Astrocyte (in vitro differentiated cells and primary cell): ENCODE measurements around the gene SCAMP5. TPM values are rescaled to one million over a fixed set of nuclear protein-coding genes. Genes with fewer than 3 reads are reported as not detected.
A peak's percentile ranks its signal among the peaks of the same experiment; 100 is the strongest.

Experiments
- DNase-seq: peaks from one replicate; pipeline ENCODE4 v3.0.0-alpha.2; 2010; ENCODE audit warnings: low read depth
- FAIRE-seq: peaks from 2 replicates; lab custom pipeline; 2011; peaks lifted over from hg19 to GRCh38; lab: Jason Lieb, UNC
- H2AFZ ChIP-seq: 2 replicates; pipeline ENCODE4 v1.6.0; 2012; ENCODE audit warnings: low read depth, low read length, inconsistent platforms
- H3K27ac ChIP-seq: 2 replicates; pipeline ENCODE4 v1.5.1; 2011; ENCODE audit warnings: low read depth, low read length, inconsistent platforms
- H3K27me3 ChIP-seq: 2 replicates; pipeline ENCODE4 v1.6.0; 2011; ENCODE audit warnings: low read length, inconsistent platforms; ENCODE audit not compliant: insufficient read depth
- H3K36me3 ChIP-seq: 2 replicates; pipeline ENCODE4 v1.5.1; 2011; ENCODE audit warnings: low read length, inconsistent platforms; ENCODE audit not compliant: insufficient read depth
- H3K4me1 ChIP-seq: 2 replicates; pipeline ENCODE4 v1.5.1; 2011; ENCODE audit warnings: low read length, inconsistent platforms; ENCODE audit not compliant: insufficient read depth
- H3K4me2 ChIP-seq: 2 replicates; pipeline ENCODE4 v1.6.0; 2012; ENCODE audit warnings: low read length, inconsistent platforms
- H3K4me3 ChIP-seq: 2 replicates; pipeline ENCODE4 v1.5.1; 2011; ENCODE audit warnings: low read depth, mild to moderate bottlenecking, low read length, inconsistent platforms; ENCODE audit not compliant: insufficient read depth
- H3K79me2 ChIP-seq: 2 replicates; pipeline ENCODE4 v1.6.0; 2012; ENCODE audit warnings: mild to moderate bottlenecking, low read length, inconsistent platforms; ENCODE audit not compliant: insufficient read depth
- H3K9ac ChIP-seq: 2 replicates; pipeline ENCODE4 v1.6.0; 2012; ENCODE audit warnings: mild to moderate bottlenecking, low read length, inconsistent platforms
- H3K9me3 ChIP-seq: 2 replicates; pipeline ENCODE4 v1.5.1; 2012; ENCODE audit warnings: low read depth, mild to moderate bottlenecking, low read length, inconsistent platforms; ENCODE audit not compliant: insufficient read depth
- H4K20me1 ChIP-seq: 2 replicates; pipeline ENCODE4 v1.6.0; 2012; ENCODE audit warnings: low read length, inconsistent platforms; ENCODE audit not compliant: insufficient read depth
- H3K27ac Mint-ChIP-seq: one replicate; pipeline ENCODE4 v1.8.0; 2021; ENCODE audit warnings: mild to moderate bottlenecking, mixed read lengths; ENCODE audit not compliant: unreplicated experiment
- H3K27me3 Mint-ChIP-seq: one replicate; pipeline ENCODE4 v1.8.0; 2021; ENCODE audit warnings: low read depth, mixed read lengths; ENCODE audit not compliant: unreplicated experiment
- H3K36me3 Mint-ChIP-seq: one replicate; pipeline ENCODE4 v1.8.0; 2021; ENCODE audit warnings: low read depth, mixed read lengths; ENCODE audit not compliant: unreplicated experiment
- H3K4me1 Mint-ChIP-seq: one replicate; pipeline ENCODE4 v1.8.0; 2021; ENCODE audit warnings: low read depth, mixed read lengths; ENCODE audit not compliant: unreplicated experiment
- H3K4me3 Mint-ChIP-seq: one replicate; pipeline ENCODE4 v1.8.0; 2021; ENCODE audit warnings: mild to moderate bottlenecking, moderate library complexity, mixed read lengths; ENCODE audit not compliant: unreplicated experiment
- H3K9me3 Mint-ChIP-seq: one replicate; pipeline ENCODE4 v1.8.0; 2021; ENCODE audit warnings: mild to moderate bottlenecking, mixed read lengths; ENCODE audit not compliant: unreplicated experiment
- EZH2 ChIP-seq: IDR thresholded peaks from 2 replicates; pipeline ENCODE4 v1.6.1; 2012; ENCODE audit warnings: mild to moderate bottlenecking, low read length, inconsistent platforms; ENCODE audit not compliant: insufficient read depth
- total RNA-seq: library from RNA; stranded (reverse); gene quantifications from 2 replicates; pipeline ENCODE4 v1.2.1, GENCODE V29; 2021
- TF ChIP-seq, protein P1 (sequence below): IDR thresholded peaks from 2 replicates; pipeline ENCODE4 v1.5.1; 2011; ENCODE audit warnings: low read depth, mild to moderate bottlenecking, inconsistent platforms, low read length, moderate library complexity; ENCODE audit not compliant: insufficient read depth

The SCAMP5 gene
- total RNA-seq, 1 donor from 2014 or later: 18.7 TPM

DNA sequence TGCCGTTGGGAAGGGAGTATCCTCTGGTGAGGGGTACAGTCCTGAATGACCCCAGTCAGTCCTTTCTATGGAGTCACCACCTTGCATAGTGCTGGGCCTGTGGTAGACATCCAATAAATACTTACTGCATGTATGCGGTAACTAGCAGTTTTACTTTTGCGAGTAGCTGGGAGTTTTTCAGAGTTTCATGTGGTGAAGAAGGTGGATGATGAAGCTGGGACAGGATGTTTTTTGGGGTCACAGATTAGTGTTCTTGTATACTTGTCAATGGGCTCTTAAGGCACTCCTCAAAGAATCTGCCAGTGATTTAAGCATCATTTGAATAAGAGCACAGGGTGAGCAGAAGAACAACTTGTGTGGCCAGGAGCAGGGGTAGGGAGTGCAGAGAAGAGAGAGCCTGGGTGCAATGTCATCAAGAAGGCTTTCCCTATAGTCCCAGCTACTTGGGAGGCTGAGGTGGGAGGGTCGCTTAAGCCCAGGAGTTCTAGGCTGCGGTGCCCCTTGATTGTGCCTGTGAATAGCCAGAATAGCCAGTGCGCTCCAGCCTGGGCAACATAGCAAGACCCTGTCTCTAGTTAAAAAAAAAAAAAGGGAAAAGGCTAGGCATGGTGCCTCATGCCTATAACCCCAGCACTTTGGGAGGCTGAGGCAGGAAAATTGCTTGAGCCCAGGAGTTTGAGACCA, 50.1 kb downstream of the SCAMP5 start:
- H3K4me1 Mint-ChIP-seq: peaks cover 22% of the 10 kb centered on the region
- Histone ChIP-seq H3K27me3 (no peaks in the 10 kb centered on the region), H3K4me1 (peaks cover 30% of the 10 kb centered on the region), H3K27ac (no peak overlapping the region), H3K4me3 (no peak overlapping the region), H3K36me3 (no peaks in the 10 kb centered on the region), H4K20me1 (peaks cover 36% of the 10 kb centered on the region), H3K9ac (no peak overlapping the region), H3K4me2 (no peak overlapping the region), H2AFZ (no peak overlapping the region), H3K79me2 (no peaks in the 10 kb centered on the region), H3K9me3 (no peaks in the 10 kb centered on the region)
- H3K9me3 Mint-ChIP-seq: no peaks in the 10 kb centered on the region
- peak overlapping the region; percentile 45 for H3K4me3 Mint-ChIP-seq
- FAIRE-seq: no peak
- H3K36me3 Mint-ChIP-seq: peaks cover 15% of the 10 kb centered on the region
- TF ChIP-seq, protein P1, sequence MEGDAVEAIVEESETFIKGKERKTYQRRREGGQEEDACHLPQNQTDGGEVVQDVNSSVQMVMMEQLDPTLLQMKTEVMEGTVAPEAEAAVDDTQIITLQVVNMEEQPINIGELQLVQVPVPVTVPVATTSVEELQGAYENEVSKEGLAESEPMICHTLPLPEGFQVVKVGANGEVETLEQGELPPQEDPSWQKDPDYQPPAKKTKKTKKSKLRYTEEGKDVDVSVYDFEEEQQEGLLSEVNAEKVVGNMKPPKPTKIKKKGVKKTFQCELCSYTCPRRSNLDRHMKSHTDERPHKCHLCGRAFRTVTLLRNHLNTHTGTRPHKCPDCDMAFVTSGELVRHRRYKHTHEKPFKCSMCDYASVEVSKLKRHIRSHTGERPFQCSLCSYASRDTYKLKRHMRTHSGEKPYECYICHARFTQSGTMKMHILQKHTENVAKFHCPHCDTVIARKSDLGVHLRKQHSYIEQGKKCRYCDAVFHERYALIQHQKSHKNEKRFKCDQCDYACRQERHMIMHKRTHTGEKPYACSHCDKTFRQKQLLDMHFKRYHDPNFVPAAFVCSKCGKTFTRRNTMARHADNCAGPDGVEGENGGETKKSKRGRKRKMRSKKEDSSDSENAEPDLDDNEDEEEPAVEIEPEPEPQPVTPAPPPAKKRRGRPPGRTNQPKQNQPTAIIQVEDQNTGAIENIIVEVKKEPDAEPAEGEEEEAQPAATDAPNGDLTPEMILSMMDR: no peak
- TF ChIP-seq EZH2: no peak
- no peaks in the 10 kb centered on the region for H3K27me3 Mint-ChIP-seq
- H3K27ac Mint-ChIP-seq: no peak overlapping the region
- DNase-seq: no peak

GRCh38 chr15:75048394-75048793, 53.0 kb downstream of the SCAMP5 start:
- no peak for TF ChIP-seq EZH2
- TF ChIP-seq, protein P1: no peak
- no peak overlapping the region for H3K9ac ChIP-seq
- Mint-ChIP-seq H3K27me3 (no peaks in the 10 kb centered on the region), H3K27ac (no peak overlapping the region), H3K9me3 (peaks cover 3% of the 10 kb centered on the region), H3K36me3 (peaks cover 14% of the 10 kb centered on the region), H3K4me3 (no peak overlapping the region), H3K4me1 (peaks cover 19% of the 10 kb centered on the region)
- no peak overlapping the region for H3K4me3 ChIP-seq
- peaks cover 29% of the 10 kb centered on the region for H4K20me1 ChIP-seq
- no peaks in the 10 kb centered on the region for H3K27me3 ChIP-seq
- H3K79me2 ChIP-seq: no peaks in the 10 kb centered on the region
- H2AFZ ChIP-seq: no peak overlapping the region
- H3K36me3 ChIP-seq: no peaks in the 10 kb centered on the region
- no peaks in the 10 kb centered on the region for H3K9me3 ChIP-seq
- no peak overlapping the region for H3K27ac ChIP-seq
- FAIRE-seq: no peak
- H3K4me1 ChIP-seq: peaks cover 22% of the 10 kb centered on the region
- DNase-seq: no peak
- H3K4me2 ChIP-seq: no peak overlapping the region

DNA sequence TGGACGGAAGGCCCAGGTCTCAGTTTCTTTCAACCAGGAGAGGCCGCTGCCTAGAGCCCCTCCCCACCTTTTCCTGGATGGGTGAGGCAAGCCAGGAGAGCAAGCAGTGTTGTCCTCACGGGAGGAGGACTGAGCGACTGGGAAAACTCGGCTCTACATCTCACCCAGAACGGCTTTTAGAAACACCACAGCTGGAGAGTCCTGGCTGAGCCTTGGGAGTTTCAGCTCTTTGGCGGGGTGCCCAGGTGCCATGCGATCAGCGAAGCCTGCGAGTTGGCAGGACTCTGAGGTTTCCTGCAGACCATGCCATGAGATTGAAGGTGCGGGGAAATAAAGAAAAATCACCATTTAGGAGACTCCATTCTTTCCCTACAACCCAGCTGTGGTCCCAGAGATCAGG, 54.0 kb downstream of the SCAMP5 start:
- Histone ChIP-seq H3K4me2 (no peak overlapping the region), H3K27me3 (no peaks in the 10 kb centered on the region), H3K36me3 (no peaks in the 10 kb centered on the region), H3K27ac (no peak overlapping the region), H4K20me1 (peaks cover 28% of the 10 kb centered on the region), H3K4me3 (no peak overlapping the region), H3K4me1 (peaks cover 12% of the 10 kb centered on the region), H2AFZ (no peak overlapping the region), H3K9ac (no peak overlapping the region), H3K79me2 (no peaks in the 10 kb centered on the region), H3K9me3 (no peaks in the 10 kb centered on the region)
- Mint-ChIP-seq H3K9me3 (peaks cover 3% of the 10 kb centered on the region), H3K4me1 (peaks cover 11% of the 10 kb centered on the region), H3K4me3 (no peak overlapping the region), H3K36me3 (peaks cover 14% of the 10 kb centered on the region), H3K27ac (no peak overlapping the region), H3K27me3 (no peaks in the 10 kb centered on the region)
- no peak for FAIRE-seq
- TF ChIP-seq EZH2: no peak
- TF ChIP-seq, protein P1: no peak
- no peak for DNase-seq
